ENCODE results near the gene SNTB2. TPM values are rescaled to one million over a fixed set of nuclear protein-coding genes. Genes with fewer than 3 reads are reported as not detected.

SNTB2 gene
- total RNA-seq, 4 donors from 2014 or later, result 35.8 to 81.6 (median 57.8) TPM

DNA sequence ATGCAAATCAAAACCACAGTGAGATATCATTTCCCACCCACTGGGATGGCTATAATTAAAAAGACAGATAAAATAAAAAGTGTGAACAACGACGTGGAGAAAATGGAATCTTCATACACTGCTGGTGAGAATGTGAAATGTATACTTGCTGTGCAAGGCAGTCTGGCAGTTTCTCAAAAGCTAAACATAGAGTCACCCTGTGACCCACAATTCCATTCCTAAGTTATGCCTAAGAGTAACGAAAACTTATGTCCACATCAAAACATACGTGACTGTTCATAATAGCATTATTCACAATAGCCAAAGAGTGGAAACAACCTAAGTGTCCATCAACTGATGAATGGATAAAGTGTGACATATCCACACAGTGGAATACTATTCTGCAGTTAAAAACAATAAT, 86.0 kb downstream of the SNTB2 start:
- DNase-seq (ENCODE audit: low spot score in 2 of 2), result no peak
- peaks cover 15% of the 10 kb centered on the region for H3K36me3 ChIP-seq
- H3K9me3 ChIP-seq, result no peaks in the 10 kb centered on the region
- H3K27ac ChIP-seq, result no peak overlapping the region
- no peak overlapping the region for H3K4me3 ChIP-seq
- WGBS, result 76% methylated on average over 4 of the region's 4 CpGs
- H3K4me1 ChIP-seq, result peaks cover 15% of the 10 kb centered on the region
- no peak for TF ChIP-seq EP300 (IDR thresholded peaks at IDR 0.05)
- TF ChIP-seq CTCF (IDR thresholded peaks at IDR 0.05), result no peak
- TF ChIP-seq POLR2A (IDR thresholded peaks at IDR 0.05), result no peak
- TF ChIP-seq POLR2AphosphoS5 (IDR thresholded peaks at IDR 0.05), result no peak
- H3K27me3 ChIP-seq, result no peaks in the 10 kb centered on the region

DNA sequence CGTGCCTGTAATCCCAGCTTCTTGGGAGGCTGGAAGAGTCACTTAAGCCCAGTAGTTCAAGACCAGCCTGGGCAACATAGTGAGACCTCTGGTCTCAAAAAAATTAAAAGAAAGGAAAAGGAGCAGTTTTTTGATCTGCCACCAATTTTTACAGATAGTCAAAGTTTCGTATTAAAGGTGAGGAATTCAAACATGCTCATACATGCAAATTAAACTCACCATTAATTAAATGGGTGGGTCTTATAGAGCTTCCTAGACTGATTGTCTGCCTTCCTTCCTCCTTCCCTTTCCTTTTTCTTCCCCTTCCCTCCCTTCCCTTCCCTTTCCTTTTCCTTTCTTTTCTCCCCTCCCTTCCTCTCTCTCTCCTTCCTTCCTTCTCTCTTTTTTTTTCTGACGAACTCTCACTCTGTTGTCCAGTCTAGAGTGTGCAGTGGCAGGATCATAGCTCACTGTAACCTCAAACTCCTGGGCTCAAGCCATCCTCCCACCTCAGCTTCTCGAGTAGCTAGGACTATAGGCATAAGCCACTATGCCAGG, 87.8 kb downstream of the SNTB2 start:
- Histone ChIP-seq H3K27me3 (no peaks in the 10 kb centered on the region), H3K27ac (peak overlapping the region; percentile 30), H3K4me1 (peaks cover 15% of the 10 kb centered on the region), H3K4me3 (no peak overlapping the region), H3K9me3 (no peaks in the 10 kb centered on the region), H3K36me3 (peaks cover 15% of the 10 kb centered on the region)
- WGBS, result 75% methylated on average over 4 of the region's 4 CpGs
- DNase-seq (ENCODE audit: low spot score in 2 of 2), result no peak
- no peak for TF ChIP-seq POLR2A (IDR thresholded peaks at IDR 0.05)
- TF ChIP-seq EP300 (IDR thresholded peaks at IDR 0.05), result no peak
- no peak for TF ChIP-seq CTCF (IDR thresholded peaks at IDR 0.05)
- no peak for TF ChIP-seq POLR2AphosphoS5 (IDR thresholded peaks at IDR 0.05)

- Histone ChIP-seq H3K4me1 (peaks cover 15% of the 10 kb centered on the region), H3K36me3 (peaks cover 7% of the 10 kb centered on the region), H3K9me3 (no peaks in the 10 kb centered on the region), H3K27me3 (no peaks in the 10 kb centered on the region), H3K27ac (peak overlapping the region; percentile 30), H3K4me3 (no peak overlapping the region)
- TF ChIP-seq POLR2A (IDR thresholded peaks at IDR 0.05), result no peak
- TF ChIP-seq POLR2AphosphoS5 (IDR thresholded peaks at IDR 0.05), result peak in 2 of 3 donors; percentile 57 to 64
- WGBS, result 34% methylated on average over 7 of the region's 7 CpGs
- peak in 1 of 2 donors; percentile 78 for DNase-seq (ENCODE audit: low spot score in 2 of 2)
Measured at GRCh38 chr16:69276148-69277115, 89.5 kb downstream of the SNTB2 start.

DNA sequence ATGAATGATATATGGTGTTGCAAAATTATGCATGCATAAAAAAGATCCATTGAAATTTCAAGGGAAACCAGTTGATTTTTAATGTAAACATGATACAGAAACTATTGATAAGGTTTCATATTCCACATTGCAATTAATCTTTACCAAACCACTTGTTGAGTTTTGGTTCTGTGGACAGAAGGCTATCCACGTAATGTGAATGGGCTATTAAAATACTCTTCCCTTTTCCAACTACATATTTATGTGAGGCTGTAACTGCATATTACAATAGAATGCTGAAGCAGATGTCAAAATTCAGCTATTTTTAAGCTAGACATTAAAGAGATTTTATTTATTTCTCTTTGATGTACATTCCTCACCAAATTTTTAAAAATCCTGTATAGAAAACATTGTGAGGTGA, 90.4 kb downstream of the SNTB2 start:
- no peak for DNase-seq (ENCODE audit: low spot score in 2 of 2)
- no peak for TF ChIP-seq POLR2A (IDR thresholded peaks at IDR 0.05)
- no peak for TF ChIP-seq EP300 (IDR thresholded peaks at IDR 0.05)
- TF ChIP-seq CTCF (IDR thresholded peaks at IDR 0.05), result no peak
- TF ChIP-seq POLR2AphosphoS5 (IDR thresholded peaks at IDR 0.05), result no peak
- Histone ChIP-seq H3K4me3 (no peak overlapping the region), H3K4me1 (peaks cover 15% of the 10 kb centered on the region), H3K27me3 (no peaks in the 10 kb centered on the region), H3K9me3 (no peaks in the 10 kb centered on the region), H3K27ac (peak overlapping the region; percentile 0), H3K36me3 (peaks cover 3% of the 10 kb centered on the region)
- 71% methylated on average over 1 of the region's 1 CpG for WGBS

GRCh38 chr16:69283851-69284250, 96.9 kb downstream of the SNTB2 start:
- TF ChIP-seq POLR2AphosphoS5 (IDR thresholded peaks at IDR 0.05), result no peak
- no peak for TF ChIP-seq CTCF (IDR thresholded peaks at IDR 0.05)
- no peak for TF ChIP-seq POLR2A (IDR thresholded peaks at IDR 0.05)
- TF ChIP-seq EP300 (IDR thresholded peaks at IDR 0.05), result no peak

More at GRCh38 chr16:69283851-69284250, 96.9 kb downstream of the SNTB2 start:
- 89% methylated on average over 4 of the region's 4 CpGs for WGBS
- Histone ChIP-seq H3K9me3 (no peaks in the 10 kb centered on the region), H3K36me3 (peaks cover 19% of the 10 kb centered on the region), H3K4me3 (no peak overlapping the region), H3K27me3 (no peaks in the 10 kb centered on the region), H3K4me1 (peaks cover 5% of the 10 kb centered on the region), H3K27ac (no peak overlapping the region)
- DNase-seq (ENCODE audit: low spot score in 2 of 2), result no peak
